ENCODE data around the gene SFXN5.

GRCh38 chr2:73112913-73113854 lies 41.7 kb upstream of the SFXN5 start, which contains the start of gene RAB11FIP5:
- TF ChIP-seq, protein P1, sequence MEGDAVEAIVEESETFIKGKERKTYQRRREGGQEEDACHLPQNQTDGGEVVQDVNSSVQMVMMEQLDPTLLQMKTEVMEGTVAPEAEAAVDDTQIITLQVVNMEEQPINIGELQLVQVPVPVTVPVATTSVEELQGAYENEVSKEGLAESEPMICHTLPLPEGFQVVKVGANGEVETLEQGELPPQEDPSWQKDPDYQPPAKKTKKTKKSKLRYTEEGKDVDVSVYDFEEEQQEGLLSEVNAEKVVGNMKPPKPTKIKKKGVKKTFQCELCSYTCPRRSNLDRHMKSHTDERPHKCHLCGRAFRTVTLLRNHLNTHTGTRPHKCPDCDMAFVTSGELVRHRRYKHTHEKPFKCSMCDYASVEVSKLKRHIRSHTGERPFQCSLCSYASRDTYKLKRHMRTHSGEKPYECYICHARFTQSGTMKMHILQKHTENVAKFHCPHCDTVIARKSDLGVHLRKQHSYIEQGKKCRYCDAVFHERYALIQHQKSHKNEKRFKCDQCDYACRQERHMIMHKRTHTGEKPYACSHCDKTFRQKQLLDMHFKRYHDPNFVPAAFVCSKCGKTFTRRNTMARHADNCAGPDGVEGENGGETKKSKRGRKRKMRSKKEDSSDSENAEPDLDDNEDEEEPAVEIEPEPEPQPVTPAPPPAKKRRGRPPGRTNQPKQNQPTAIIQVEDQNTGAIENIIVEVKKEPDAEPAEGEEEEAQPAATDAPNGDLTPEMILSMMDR (IDR thresholded peaks at IDR 0.05): peak in 2 of 12 donors; percentile 11 to 16
- peak in 1 of 2 donors; percentile 14 for TF ChIP-seq POLR2A (IDR thresholded peaks at IDR 0.05)

Measured in heart left ventricle (tissue), 13 donors.